NCI-H128 (cell line): Measurements from ENCODE around the gene HDAC4.
"Not testable (repeated sequence)": the region's sequence is repeated elsewhere in the genome, so short reads cannot be mapped to it uniquely, and the experiment has no call there.

ENCODE experiments used
- DNase-seq: peaks from one replicate; lab custom pipeline; 2025; ENCODE audit not compliant: unreplicated experiment; lab: John Stamatoyannopoulos, UW

Gene HDAC4

DNA sequence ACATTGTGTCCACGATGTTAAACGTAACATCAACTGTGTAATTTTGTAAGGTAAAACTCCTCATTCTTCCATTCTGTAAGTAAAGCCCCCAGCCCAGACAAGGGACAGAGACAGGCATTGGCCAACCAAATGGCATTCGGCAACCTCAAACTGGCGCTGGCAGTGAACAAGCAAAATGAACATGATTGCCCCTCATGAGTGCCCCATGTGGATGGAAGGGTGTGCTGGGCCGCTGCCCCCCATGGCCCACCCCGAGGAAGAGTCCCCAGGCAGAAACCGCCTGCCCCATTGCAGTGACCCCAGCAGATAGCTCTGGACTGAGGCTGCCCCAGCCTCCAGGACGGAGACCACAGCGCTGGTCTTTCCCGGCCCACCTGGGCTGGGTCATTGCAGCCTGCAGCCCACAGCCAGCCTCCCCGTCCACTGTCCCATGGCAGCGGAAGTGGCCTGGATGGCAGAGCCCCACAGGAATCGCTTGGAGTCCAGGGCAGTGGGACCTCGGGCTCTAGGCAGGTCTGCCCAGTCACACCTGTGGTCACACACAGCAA, 220.2 kb downstream of the HDAC4 start:
- DNase-seq, result no peak

- no peak for DNase-seq
These were observed 220.9 kb downstream of the HDAC4 start for GRCh38 chr2:239179851-239180371.

- no peak for DNase-seq
These were observed 221.9 kb downstream of the HDAC4 start for GRCh38 chr2:239178954-239179353.

- DNase-seq, result no peak
These were observed 222.3 kb downstream of the HDAC4 start for GRCh38 chr2:239178484-239178883.

- no peak for DNase-seq
These were observed 222.9 kb downstream of the HDAC4 start for GRCh38 chr2:239177908-239178307.

DNA sequence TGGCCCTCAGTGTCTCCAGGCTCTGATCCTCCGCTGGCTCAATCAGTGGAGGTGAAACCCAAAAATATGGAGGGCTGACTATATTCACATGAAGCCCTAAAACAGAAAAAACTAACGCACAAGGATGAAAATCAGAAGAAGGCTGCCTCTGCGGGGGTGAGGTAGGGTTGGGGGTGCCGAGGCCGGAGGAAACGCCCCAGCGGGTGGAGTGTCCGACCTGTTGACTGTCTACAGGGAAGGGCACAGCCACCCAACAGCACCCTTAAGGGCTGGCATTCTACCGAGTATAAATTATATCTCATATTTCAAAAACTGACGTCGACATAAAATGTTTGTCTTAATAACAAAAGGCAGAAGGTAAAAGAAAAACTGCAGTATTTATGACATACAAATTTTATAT, 223.5 kb downstream of the HDAC4 start:
- no peak for DNase-seq

- not testable (repeated sequence) for DNase-seq
These were observed 224.5 kb downstream of the HDAC4 start for GRCh38 chr2:239176138-239176803.

DNA sequence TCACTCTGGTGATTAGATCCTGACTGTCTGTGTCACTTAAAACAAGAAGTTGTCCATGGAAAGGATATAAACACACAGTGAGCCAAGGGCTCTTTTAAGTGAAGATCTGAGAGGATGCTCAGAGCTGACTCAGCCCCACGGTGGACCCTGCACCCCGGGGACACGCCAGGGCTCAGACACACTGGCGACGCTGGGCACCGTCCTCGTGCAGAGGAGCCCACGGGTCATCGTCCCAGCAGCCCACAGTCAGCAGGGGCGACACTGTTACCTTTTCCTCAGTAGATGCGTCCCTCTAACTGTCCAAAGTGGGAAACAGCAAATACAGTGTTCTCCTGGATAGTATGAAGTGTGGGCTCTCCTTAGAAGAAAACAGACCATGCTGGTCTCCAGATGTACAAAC, 225.6 kb downstream of the HDAC4 start:
- no peak for DNase-seq

DNA sequence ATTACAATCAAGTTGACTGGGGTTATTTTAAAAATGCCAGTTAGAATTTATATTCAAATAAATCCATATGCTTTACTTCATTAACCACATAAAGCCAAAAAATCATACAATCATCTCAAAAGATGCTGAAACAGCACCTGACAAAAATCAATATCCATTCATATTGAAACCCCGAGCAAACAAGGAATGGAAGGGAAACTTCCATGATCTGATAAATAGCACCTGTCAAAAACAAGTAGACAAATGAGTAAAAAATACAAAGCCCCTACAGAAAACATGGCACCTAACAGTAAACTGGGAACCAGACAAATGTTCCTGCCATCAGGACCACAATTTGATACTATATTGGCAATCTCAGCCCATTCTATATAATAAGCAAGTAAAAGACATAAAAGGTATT, 227.5 kb downstream of the HDAC4 start:
- DNase-seq, result no peak

- DNase-seq, result no peak
These were observed 229.2 kb downstream of the HDAC4 start for GRCh38 chr2:239171643-239172042.

- no peak for DNase-seq
These were observed 231.3 kb downstream of the HDAC4 start for GRCh38 chr2:239169311-239170048.

DNA sequence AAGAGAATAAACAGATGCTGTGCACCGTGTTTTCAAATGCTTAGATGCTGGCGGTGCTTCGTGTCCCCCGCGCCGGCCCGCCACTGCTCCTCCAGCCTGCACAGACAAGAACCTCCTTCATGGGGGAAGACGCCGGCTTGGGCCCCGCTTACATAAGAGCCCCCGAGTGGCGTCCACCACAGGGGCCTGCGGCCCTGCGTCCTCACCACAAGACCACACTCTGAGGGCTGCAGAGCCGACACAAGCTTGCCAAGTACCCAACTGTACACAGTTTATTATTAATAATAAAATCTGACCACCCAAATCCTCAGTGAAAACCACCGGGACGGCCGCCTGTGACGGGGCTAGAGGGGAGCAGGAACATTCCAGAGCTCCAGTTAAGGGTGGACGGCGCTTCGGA, 232.2 kb downstream of the HDAC4 start:
- no peak for DNase-seq

- DNase-seq, result no peak
These were observed 232.9 kb downstream of the HDAC4 start for GRCh38 chr2:239167766-239168444.

- no peak for DNase-seq
These were observed 233.7 kb downstream of the HDAC4 start for GRCh38 chr2:239167011-239167673.

DNA sequence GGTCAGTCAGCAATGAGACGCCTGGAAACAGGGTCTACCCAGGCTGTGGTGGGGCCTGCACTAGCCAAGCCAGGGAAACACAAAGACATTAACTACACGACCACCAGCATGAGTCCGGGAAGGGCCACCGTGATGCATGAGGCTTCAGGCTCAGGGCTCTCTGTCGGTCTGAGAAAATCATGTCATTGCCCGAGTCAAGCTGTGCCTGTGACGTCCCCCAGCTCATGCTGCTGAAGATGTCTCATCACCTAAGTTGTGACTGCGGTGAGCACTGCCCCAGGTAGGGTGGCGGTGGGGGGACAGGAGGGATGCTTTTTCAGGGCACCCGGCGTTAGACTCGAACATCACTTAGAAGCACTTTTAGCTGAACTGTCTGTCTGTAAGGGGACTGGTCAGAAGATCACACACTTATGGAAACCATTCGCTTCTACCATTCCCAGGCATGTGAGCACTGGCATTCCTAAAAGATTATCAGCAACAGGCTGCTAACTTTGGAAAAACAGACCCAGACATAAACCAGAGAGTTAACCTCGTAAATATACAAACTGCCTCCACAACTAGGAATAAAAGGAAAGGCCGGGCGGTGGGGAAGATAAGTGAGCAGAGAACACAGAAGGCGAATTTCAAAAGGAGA, 234.5 kb downstream of the HDAC4 start:
- no peak for DNase-seq

DNA sequence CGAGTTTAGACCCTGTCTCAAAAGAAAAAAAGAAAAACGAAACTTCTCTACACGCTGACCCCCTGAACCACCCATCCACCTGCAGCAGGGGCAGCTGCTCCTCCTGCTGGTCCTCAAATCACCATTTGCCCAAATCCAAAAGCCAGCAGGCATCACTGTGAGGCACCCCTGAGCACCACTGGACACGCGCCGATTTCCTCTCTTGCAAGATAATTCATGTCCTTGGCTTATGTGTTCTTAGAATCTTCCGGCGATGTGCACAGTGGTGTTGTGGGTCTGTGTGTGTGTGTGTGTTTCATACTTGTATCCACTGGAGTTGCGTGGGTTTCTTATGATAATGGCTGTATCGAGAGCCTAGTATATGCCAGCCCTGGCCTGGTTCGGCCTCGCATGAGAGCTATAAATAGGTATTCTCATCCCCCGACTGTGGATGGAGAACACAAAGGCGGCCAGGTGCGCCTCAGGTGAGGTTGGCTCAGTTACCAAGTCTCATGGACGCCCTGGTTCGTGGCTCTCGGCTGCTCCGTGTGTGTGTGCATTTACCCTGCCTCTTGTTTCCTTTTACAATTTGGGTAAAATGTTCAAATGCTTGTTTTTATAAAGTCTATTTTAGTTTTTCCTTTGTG, 235.5 kb downstream of the HDAC4 start:
- DNase-seq, result no peak

GRCh38 chr2:239164335-239164871, 236.4 kb downstream of the HDAC4 start:
- no peak for DNase-seq

GRCh38 chr2:239163688-239164334, 237.0 kb downstream of the HDAC4 start:
- DNase-seq, result no peak

GRCh38 chr2:239162976-239163687, 237.7 kb downstream of the HDAC4 start:
- DNase-seq, result no peak
